HCT116 (cell line): ENCODE results near the gene POLK. TPM values are rescaled to one million over a fixed set of nuclear protein-coding genes. Genes with fewer than 3 reads are reported as not detected.
"Not testable (repeated sequence)": the region's sequence is repeated elsewhere in the genome, so short reads cannot be mapped to it uniquely, and the experiment has no call there.

Experiments
- ATAC-seq: fragments of 200-7000 bp; cut with Tn5 transposase; 2 replicates; pipeline ENCODE4 v1.9.1; 2020; ENCODE audit warnings: mild to moderate bottlenecking, moderate library complexity
- BruUV-seq: library from RNA; stranded (reverse); fragments of 400-500 nt; replicated peaks from 2 replicates; lab custom pipeline; 2021; lab: Mats Ljungman, UMichigan
- CTCF ChIA-PET: fragments of 300-600 bp; sonication (Branson Sonifier 250); formaldehyde crosslinking; loops from one replicate; lab custom pipeline; 2021; ENCODE audit warnings: antibody characterized with exemption; lab: Charles Lee
- POLR2A ChIA-PET: fragments of 300-600, 350-600 bp; sonication (Branson Sonifier 250); formaldehyde crosslinking; loops from one replicate; lab custom pipeline; 2021; ENCODE audit warnings: antibody characterized with exemption; lab: Charles Lee
- RAD21 ChIA-PET, 2 experiments: fragments of 300-600 bp; sonication (Branson Sonifier 250); formaldehyde crosslinking; loops; one replicate each; lab custom pipeline; 2023; ENCODE audit warnings: low total read pairs in 2 of 2; ENCODE audit not compliant: uncharacterized antibody in 2 of 2, unreplicated experiment in 2 of 2, low non-redundant PET in 1 of 2; lab: Charles Lee
- DNase-seq: peaks from one replicate; pipeline ENCODE4 v3.0.0-alpha.2; 2010; ENCODE audit warnings: low read depth, low spot score
- H2AFZ ChIP-seq: fragments of 200-600 bp; shearing (Covaris generic), sonication (generic); 2 replicates; pipeline ENCODE4 v1.6.1; 2017; ENCODE audit warnings: low read depth, mixed run types, mixed read lengths, antibody characterized with exemption, low read length; ENCODE audit not compliant: poor library complexity, severe bottlenecking
- H3K27ac ChIP-seq: 2 replicates; pipeline ENCODE4 v1.5.1; 2012; ENCODE audit warnings: low read depth, low read length
- H3K27me3 ChIP-seq: fragments of 200-600 bp; sonication (generic); 2 replicates; pipeline ENCODE4 v1.6.1; 2016; ENCODE audit warnings: mixed run types, low read length, mixed read lengths; ENCODE audit not compliant: insufficient read depth
- H3K36me3 ChIP-seq, 2 experiments: fragments of 200-500 bp in 1 of 2; fragments of 200-600 bp in 1 of 2; sonication (Bioruptor generic) in 1 of 2; sonication (generic) in 1 of 2; 2 replicates each; pipeline versions ENCODE4 v1.5.1 to v1.6.1; 2014 to 2016; ENCODE audit warnings: low read length in 2 of 2, inconsistent platforms in 1 of 2, mixed read lengths in 1 of 2, mixed run types in 1 of 2; ENCODE audit not compliant: insufficient read depth in 2 of 2, control insufficient read depth in 1 of 2
- H3K4me1 ChIP-seq, 2 experiments: fragments of 200-600 bp in 1 of 2; sonication (generic) in 1 of 2; 2 replicates each; pipeline versions ENCODE4 v1.5.1 to v1.6.1; 2012 to 2017; ENCODE audit warnings: low read length in 2 of 2, inconsistent platforms in 1 of 2, mild to moderate bottlenecking in 1 of 2, mixed read lengths in 1 of 2, mixed run types in 1 of 2, moderate library complexity in 1 of 2; ENCODE audit not compliant: insufficient read depth in 2 of 2, control insufficient read depth in 1 of 2
- H3K4me2 ChIP-seq: fragments of 200-600 bp; sonication (generic); 2 replicates; pipeline ENCODE4 v1.6.1; 2017; ENCODE audit warnings: mixed run types, low read length, mixed read lengths
- H3K4me3 ChIP-seq, 2 experiments: fragments of 200-600 bp in 1 of 2; sonication (generic) in 1 of 2; replicated peaks in 1 of 2; 2 replicates each; pipeline ENCODE4 v1.5.1; 2011 to 2016; ENCODE audit warnings: low read length in 2 of 2, control low read depth in 1 of 2, low read depth in 1 of 2, mild to moderate bottlenecking in 1 of 2, mixed read lengths in 1 of 2, mixed run types in 1 of 2
- H3K79me2 ChIP-seq: fragments of 200-600 bp; sonication (generic); 2 replicates; pipeline ENCODE4 v1.6.1; 2017; ENCODE audit warnings: mild to moderate bottlenecking, mixed run types, low read length, moderate library complexity, mixed read lengths; ENCODE audit not compliant: insufficient read depth
- H3K9ac ChIP-seq: fragments of 200-600 bp; sonication (generic); 2 replicates; pipeline ENCODE4 v1.6.1; 2016; ENCODE audit warnings: low read length, mixed read lengths
- H3K9me2 ChIP-seq: fragments of 200-600 bp; sonication (generic), shearing (Covaris generic); 2 replicates; pipeline ENCODE4 v1.6.1; 2017; ENCODE audit warnings: mixed run types, mild to moderate bottlenecking, moderate library complexity; ENCODE audit not compliant: insufficient read depth
- H3K9me3 ChIP-seq, 2 experiments: fragments of 200-500 bp in 1 of 2; fragments of 200-600 bp in 1 of 2; sonication (Bioruptor generic) in 1 of 2; sonication (generic) in 1 of 2; 2 replicates each; pipeline ENCODE4 v1.6.1; 2014 to 2017; ENCODE audit warnings: low read length in 2 of 2, mixed read lengths in 2 of 2, inconsistent platforms in 1 of 2, low read depth in 1 of 2, mild to moderate bottlenecking in 1 of 2, mixed run types in 1 of 2, moderate library complexity in 1 of 2; ENCODE audit not compliant: control insufficient read depth in 1 of 2, insufficient read depth in 1 of 2
- H4K20me1 ChIP-seq: fragments of 200-600 bp; sonication (generic), shearing (Covaris generic); 2 replicates; pipeline ENCODE4 v1.6.1; 2017; ENCODE audit warnings: mixed run types, mild to moderate bottlenecking, moderate library complexity; ENCODE audit not compliant: insufficient read depth
- ELF1 ChIP-seq: IDR thresholded peaks from 2 replicates; pipeline ENCODE4 v1.6.1; 2012; ENCODE audit warnings: low read depth, borderline replicate concordance
- EZH2 ChIP-seq: fragments of 200-600 bp; sonication (generic); IDR thresholded peaks from 2 replicates; pipeline ENCODE4 v1.6.1; 2017; ENCODE audit warnings: antibody characterized with exemption, mixed run types
- POLR2AphosphoS5 ChIP-seq: IDR thresholded peaks from 2 replicates; pipeline ENCODE4 v1.6.1; 2011; ENCODE audit warnings: mild to moderate bottlenecking, low read depth, low read length, moderate library complexity
- RAD21 ChIP-seq: IDR thresholded peaks from 2 replicates; pipeline ENCODE4 v1.6.1; 2012; ENCODE audit warnings: low read depth, mild to moderate bottlenecking
- SP1 ChIP-seq: IDR thresholded peaks from 2 replicates; pipeline ENCODE4 v1.6.1; 2012; ENCODE audit warnings: low read depth
- SRF ChIP-seq: IDR thresholded peaks from 2 replicates; pipeline ENCODE4 v1.6.1; 2012; ENCODE audit warnings: low read depth
- ZFX ChIP-seq: fragments of 450-650 bp; IDR thresholded peaks from 2 replicates; pipeline ENCODE4 v1.6.1; 2017
- intact Hi-C: fragments of 100-400 bp; cut with micrococcal nuclease; formaldehyde crosslinking; loops from 2 replicates; pipeline ENCODE4 v1.10.0; 2022
- total RNA-seq: library from RNA; stranded (reverse); gene quantifications from one replicate; pipeline ENCODE4 v1.2.1, GENCODE V29; 2021; ENCODE audit not compliant: unreplicated experiment
- TF ChIP-seq, protein P1 (sequence below): IDR thresholded peaks from 2 replicates; pipeline ENCODE4 v1.6.1; 2011; ENCODE audit warnings: mild to moderate bottlenecking, low read length, moderate library complexity; ENCODE audit not compliant: insufficient replicate concordance; ENCODE audit errors: extremely low read depth
- TF ChIP-seq, protein P2 (sequence below): IDR thresholded peaks from 2 replicates; pipeline ENCODE4 v1.6.1; 2012

The POLK gene
- total RNA-seq, 1 experiment from 2014 or later, result 17.3 TPM

DNA sequence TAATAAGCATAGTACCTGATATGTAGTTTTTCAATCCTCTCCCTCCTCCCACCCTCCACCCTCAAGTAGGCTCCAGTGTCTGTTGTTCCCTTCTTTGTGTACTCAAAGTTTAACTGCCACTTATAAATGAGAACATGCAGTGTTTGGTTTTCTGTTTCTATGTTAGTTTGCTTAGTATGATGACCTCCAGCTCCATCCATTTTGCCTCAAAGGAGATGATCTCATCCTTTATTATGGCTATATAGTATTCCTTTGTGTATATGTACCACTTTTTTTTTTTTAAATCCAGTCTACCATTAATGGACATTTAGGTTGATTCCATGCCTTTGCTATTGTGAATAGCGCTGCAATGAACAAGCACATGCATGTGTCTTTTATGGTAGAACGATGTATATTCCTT, 20.5 kb downstream of the POLK start:
- H3K36me3 ChIP-seq, result no peaks in the 10 kb centered on the region
- RAD21 ChIA-PET, result no interaction called here
- no peak overlapping the region for H2AFZ ChIP-seq
- H3K9me2 ChIP-seq, result no peaks in the 10 kb centered on the region
- TF ChIP-seq SP1 (no peak), RAD21 (no peak), ELF1 (no peak), SRF (no peak)
- TF ChIP-seq, all 23 proteins: peak for 0
- Histone ChIP-seq H3K9me3 (no peaks in the 10 kb centered on the region), H3K27ac (no peak overlapping the region), H3K27me3 (no peaks in the 10 kb centered on the region), H3K9ac (no peak overlapping the region), H3K4me3 (no peak overlapping the region), H3K79me2 (peaks cover 33% of the 10 kb centered on the region), H3K4me2 (no peak overlapping the region), H3K4me1 (no peaks in the 10 kb centered on the region; a peak in 1 of 4 replicates), H4K20me1 (no peaks in the 10 kb centered on the region)
- ATAC-seq, result no peak
- intact Hi-C loops, result no loop called here
- no peak for DNase-seq
- CTCF ChIA-PET, result no interaction called here
- POLR2A ChIA-PET, result no interaction called here
- no TSS peak for BruUV-seq

DNA sequence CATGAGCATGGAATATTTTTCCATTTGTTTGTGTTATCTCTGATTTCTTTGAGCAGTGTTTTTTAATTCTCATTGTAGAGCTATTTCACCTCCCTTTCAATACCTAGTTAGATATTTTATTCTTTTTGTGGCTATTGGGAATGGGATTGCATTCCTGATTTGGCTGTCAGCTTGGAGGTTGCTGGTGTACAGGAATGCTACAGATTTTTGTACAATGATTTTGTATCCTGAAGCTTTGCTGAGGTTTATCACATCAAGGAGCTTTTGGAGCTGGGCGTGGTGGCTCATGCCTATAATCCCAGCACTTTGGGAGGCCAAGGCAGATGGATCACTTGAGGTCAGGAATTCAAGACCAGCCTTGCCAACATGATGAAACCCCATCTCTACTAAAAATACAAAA, 22.0 kb downstream of the POLK start:
- H3K27me3 ChIP-seq, H2AFZ ChIP-seq, BruUV-seq, intact Hi-C loops, H3K9me3 ChIP-seq, ATAC-seq, CTCF ChIA-PET, RAD21 ChIA-PET, H3K9ac ChIP-seq, H3K27ac ChIP-seq, DNase-seq, H4K20me1 ChIP-seq, H3K36me3 ChIP-seq, H3K4me2 ChIP-seq, POLR2A ChIA-PET, H3K4me3 ChIP-seq, H3K4me1 ChIP-seq, H3K9me2 ChIP-seq: not testable (repeated sequence)
- H3K79me2 ChIP-seq, result peaks cover 37% of the 10 kb centered on the region

DNA sequence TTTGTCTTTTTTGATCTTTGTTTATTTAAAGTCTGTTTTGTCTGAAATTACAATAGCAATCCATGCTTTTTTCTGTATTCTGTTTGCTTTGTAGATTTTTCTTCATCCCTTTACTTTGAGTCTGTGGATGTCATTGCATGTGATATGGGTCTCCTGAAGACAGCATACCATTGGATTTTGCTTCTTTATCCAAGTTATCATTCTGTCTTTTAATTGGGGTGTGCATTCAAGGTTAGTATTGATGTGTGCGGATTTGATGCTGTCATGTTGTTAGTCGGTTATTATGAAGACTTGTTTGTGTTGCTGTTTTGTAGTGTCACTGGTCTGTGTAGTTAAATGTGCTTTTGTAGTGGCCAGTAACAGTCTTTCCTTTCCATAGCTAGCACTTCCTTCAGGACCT, 23.0 kb downstream of the POLK start:
- Histone ChIP-seq H3K9ac (no peak overlapping the region), H3K4me2 (no peak overlapping the region), H4K20me1 (no peaks in the 10 kb centered on the region), H3K4me1 (no peaks in the 10 kb centered on the region; a peak in 1 of 4 replicates), H3K36me3 (no peaks in the 10 kb centered on the region), H3K27ac (no peak overlapping the region), H2AFZ (no peak overlapping the region), H3K27me3 (no peaks in the 10 kb centered on the region), H3K79me2 (peaks cover 37% of the 10 kb centered on the region), H3K9me2 (no peaks in the 10 kb centered on the region), H3K4me3 (no peak overlapping the region), H3K9me3 (no peaks in the 10 kb centered on the region)
- ATAC-seq (no peak), DNase-seq (no peak)
- no TSS peak for BruUV-seq
- ChIA-PET RAD21 (no interaction called here), POLR2A (no interaction called here), CTCF (no interaction called here)
- intact Hi-C loops, result no loop called here
- TF ChIP-seq, protein P1, sequence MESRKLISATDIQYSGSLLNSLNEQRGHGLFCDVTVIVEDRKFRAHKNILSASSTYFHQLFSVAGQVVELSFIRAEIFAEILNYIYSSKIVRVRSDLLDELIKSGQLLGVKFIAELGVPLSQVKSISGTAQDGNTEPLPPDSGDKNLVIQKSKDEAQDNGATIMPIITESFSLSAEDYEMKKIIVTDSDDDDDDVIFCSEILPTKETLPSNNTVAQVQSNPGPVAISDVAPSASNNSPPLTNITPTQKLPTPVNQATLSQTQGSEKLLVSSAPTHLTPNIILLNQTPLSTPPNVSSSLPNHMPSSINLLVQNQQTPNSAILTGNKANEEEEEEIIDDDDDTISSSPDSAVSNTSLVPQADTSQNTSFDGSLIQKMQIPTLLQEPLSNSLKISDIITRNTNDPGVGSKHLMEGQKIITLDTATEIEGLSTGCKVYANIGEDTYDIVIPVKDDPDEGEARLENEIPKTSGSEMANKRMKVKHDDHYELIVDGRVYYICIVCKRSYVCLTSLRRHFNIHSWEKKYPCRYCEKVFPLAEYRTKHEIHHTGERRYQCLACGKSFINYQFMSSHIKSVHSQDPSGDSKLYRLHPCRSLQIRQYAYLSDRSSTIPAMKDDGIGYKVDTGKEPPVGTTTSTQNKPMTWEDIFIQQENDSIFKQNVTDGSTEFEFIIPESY, result no peak
- TF ChIP-seq, protein P2, sequence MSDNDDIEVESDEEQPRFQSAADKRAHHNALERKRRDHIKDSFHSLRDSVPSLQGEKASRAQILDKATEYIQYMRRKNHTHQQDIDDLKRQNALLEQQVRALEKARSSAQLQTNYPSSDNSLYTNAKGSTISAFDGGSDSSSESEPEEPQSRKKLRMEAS, result no peak
- TF ChIP-seq EZH2 (no peak), POLR2AphosphoS5 (no peak), ZFX (no peak)
